SU-DHL-6 (cell line): ENCODE results near the gene BANF1.

Experiments used
- CTCF ChIP-seq: fragments of 200-600 bp; sonication (generic); IDR thresholded peaks from one replicate; pipeline ENCODE4 v1.5.1; 2017; ENCODE audit warnings: antibody characterized with exemption, mild to moderate bottlenecking, low read length, moderate library complexity; ENCODE audit not compliant: insufficient read depth, poor library complexity, severe bottlenecking
- EZH2phosphoT487 ChIP-seq: fragments of 200-600 bp; sonication (generic), shearing (Covaris generic); conservative IDR thresholded peaks from 2 replicates; pipeline ENCODE4 v1.6.1; 2018; ENCODE audit warnings: mild to moderate bottlenecking, antibody characterized with exemption, low read length, moderate library complexity, mixed read lengths

GRCh38 chr11:65954771-65955170 lies 47.5 kb upstream of the BANF1 start:
- no peak for TF ChIP-seq CTCF
- no peak for TF ChIP-seq EZH2phosphoT487
